ENCODE measurements around the gene CUX1.
"Not testable (repeated sequence)": the region's sequence is repeated elsewhere in the genome, so short reads cannot be mapped to it uniquely, and the experiment has no call there.

CUX1 gene

GRCh38 chr7:101985057-101985902 lies 167.9 kb downstream of the CUX1 start:
- DNase-seq (ENCODE audit: low spot score), result no peak

GRCh38 chr7:101985903-101986734 lies 168.7 kb downstream of the CUX1 start:
- DNase-seq (ENCODE audit: low spot score), result no peak

GRCh38 chr7:101987494-101987893 lies 170.1 kb downstream of the CUX1 start:
- DNase-seq (ENCODE audit: low spot score), result no peak

GRCh38 chr7:101988060-101988459 lies 170.6 kb downstream of the CUX1 start:
- not testable (repeated sequence) for DNase-seq (ENCODE audit: low spot score)

- no peak for DNase-seq (ENCODE audit: low spot score)
These were observed 171.1 kb downstream of the CUX1 start for GRCh38 chr7:101988513-101988912.

- DNase-seq (ENCODE audit: low spot score), result no peak
These were observed 171.7 kb downstream of the CUX1 start for GRCh38 chr7:101989101-101989500.

- DNase-seq (ENCODE audit: low spot score), result no peak
These were observed 173.5 kb downstream of the CUX1 start for GRCh38 chr7:101990811-101991418.

GRCh38 chr7:101991860-101992259 lies 174.4 kb downstream of the CUX1 start:
- no peak for DNase-seq (ENCODE audit: low spot score)

- DNase-seq (ENCODE audit: low spot score), result no peak
These were observed 175.9 kb downstream of the CUX1 start for GRCh38 chr7:101993311-101993710.

- DNase-seq (ENCODE audit: low spot score), result no peak
These were observed 177.7 kb downstream of the CUX1 start for GRCh38 chr7:101995121-101995520.

GRCh38 chr7:101996131-101996691 lies 178.8 kb downstream of the CUX1 start:
- no peak for DNase-seq (ENCODE audit: low spot score)

- DNase-seq (ENCODE audit: low spot score), result no peak
These were observed 179.4 kb downstream of the CUX1 start for GRCh38 chr7:101996876-101997275.

GRCh38 chr7:101998029-101998905 lies 180.8 kb downstream of the CUX1 start:
- no peak for DNase-seq (ENCODE audit: low spot score)

GRCh38 chr7:101998906-101999240 lies 181.4 kb downstream of the CUX1 start:
- DNase-seq (ENCODE audit: low spot score), result no peak

GRCh38 chr7:101999393-101999792 lies 182.0 kb downstream of the CUX1 start:
- no peak for DNase-seq (ENCODE audit: low spot score)

GRCh38 chr7:102000123-102000522 lies 182.7 kb downstream of the CUX1 start:
- DNase-seq (ENCODE audit: low spot score), result no peak

GRCh38 chr7:102004229-102004628 lies 186.8 kb downstream of the CUX1 start:
- no peak for DNase-seq (ENCODE audit: low spot score)

GRCh38 chr7:102004848-102005247 lies 187.4 kb downstream of the CUX1 start:
- DNase-seq (ENCODE audit: low spot score), result no peak

GRCh38 chr7:102005933-102006480 lies 188.6 kb downstream of the CUX1 start:
- no peak for DNase-seq (ENCODE audit: low spot score)

GRCh38 chr7:102006695-102007094 lies 189.3 kb downstream of the CUX1 start:
- no peak for DNase-seq (ENCODE audit: low spot score)
